HL-60 (cell line): ENCODE data around the gene DELE1.

Source experiments
- DNase-seq, 2 experiments: peaks; one replicate each; pipeline ENCODE4 v3.0.0-alpha.2; 2010 to 2020; ENCODE audit warnings: low read depth in 1 of 2, low spot score in 1 of 2
- H3K27ac ChIP-seq: fragments of 250-450 bp; sonication (Bioruptor Pico); replicated peaks from 2 replicates; pipeline ENCODE4 v1.5.1; 2020; ENCODE audit warnings: mild to moderate bottlenecking, moderate library complexity
- H3K27me3 ChIP-seq: fragments of 250-450 bp; sonication (Bioruptor Pico); 2 replicates; pipeline ENCODE4 v1.5.1; 2021; ENCODE audit warnings: mild to moderate bottlenecking, moderate library complexity; ENCODE audit not compliant: insufficient read depth, poor library complexity, severe bottlenecking
- H3K4me3 ChIP-seq: replicated peaks from 2 replicates; pipeline ENCODE4 v1.5.1; 2011; ENCODE audit warnings: mild to moderate bottlenecking, control low read depth, low read length; ENCODE audit not compliant: insufficient read depth
- CTCF ChIP-seq: IDR thresholded peaks from one replicate; pipeline ENCODE4 v1.5.1; 2011; ENCODE audit warnings: low read length, control low read depth, inconsistent platforms; ENCODE audit not compliant: insufficient read depth
- GABPA ChIP-seq: IDR thresholded peaks from 2 replicates; pipeline ENCODE4 v1.6.1; 2012; ENCODE audit warnings: low read depth
- POLR2AphosphoS5 ChIP-seq: IDR thresholded peaks from 2 replicates; pipeline ENCODE4 v1.6.1; 2012; ENCODE audit warnings: low read depth
- REST ChIP-seq: IDR thresholded peaks from 2 replicates; pipeline ENCODE4 v1.6.1; 2012; ENCODE audit warnings: low read depth; ENCODE audit not compliant: insufficient replicate concordance
- SPI1 ChIP-seq: IDR thresholded peaks from 2 replicates; pipeline ENCODE4 v1.6.1; 2012; ENCODE audit warnings: low read depth, mild to moderate bottlenecking, borderline replicate concordance

The DELE1 gene

GRCh38 chr5:141877356-141878185 is 46.1 kb upstream of the DELE1 start:
- no peak for DNase-seq
- Histone ChIP-seq H3K4me3 (no peak overlapping the region), H3K27me3 (peaks cover 69% of the 10 kb centered on the region), H3K27ac (no peak overlapping the region)
- TF ChIP-seq REST: no peak

- DNase-seq: no peak
- TF ChIP-seq POLR2AphosphoS5: no peak
- Histone ChIP-seq H3K27me3 (peaks cover 76% of the 10 kb centered on the region), H3K27ac (no peak within 1 kb of the TSS), H3K4me3 (no peak within 1 kb of the TSS)
Measured at GRCh38 chr5:141878186-141878710, 45.4 kb upstream of the DELE1 start, which contains the start of gene PCDH1. Gene PCDH1, minus strand, starts transcription at chr5:141878410. Its CDS starts 148 bp downstream, at chr5:141878262.

GRCh38 chr5:141878711-141879425 is 44.8 kb upstream of the DELE1 start:
- H3K4me3 ChIP-seq: no peak overlapping the region
- TF ChIP-seq SPI1 (no peak), CTCF (peak; percentile 98)
- peaks cover 78% of the 10 kb centered on the region for H3K27me3 ChIP-seq
- peak; percentile 75 to 88 for DNase-seq
- H3K27ac ChIP-seq: no peak overlapping the region

GRCh38 chr5:141879426-141879759 is 44.3 kb upstream of the DELE1 start:
- Histone ChIP-seq H3K4me3 (no peak overlapping the region), H3K27me3 (peaks cover 74% of the 10 kb centered on the region), H3K27ac (no peak overlapping the region)
- DNase-seq: no peak
- TF ChIP-seq SPI1 (no peak), CTCF (no peak), GABPA (no peak), REST (no peak), POLR2AphosphoS5 (no peak)
